H9 (cell line): ENCODE measurements around the gene FANCE. TPM values are rescaled to one million over a fixed set of nuclear protein-coding genes. Genes with fewer than 3 reads are reported as not detected.

Experiments used
- DNase-seq: peaks from one replicate; pipeline ENCODE4 v3.0.0-alpha.2; 2017
- H2AFZ ChIP-seq: one replicate; pipeline ENCODE4 v1.6.1; 2013; ENCODE audit warnings: mild to moderate bottlenecking, low read length, control low read depth, moderate library complexity
- H2AK5ac ChIP-seq: 2 replicates; pipeline ENCODE4 v1.6.1; 2013; ENCODE audit warnings: low read length, control low read depth, mixed read lengths; ENCODE audit not compliant: insufficient read length
- H2BK120ac ChIP-seq: one replicate; pipeline ENCODE4 v1.6.1; 2013; ENCODE audit warnings: low read depth, mild to moderate bottlenecking, low read length, control low read depth, inconsistent platforms; ENCODE audit not compliant: poor library complexity, severe bottlenecking
- H2BK12ac ChIP-seq: 2 replicates; pipeline ENCODE4 v1.6.1; 2013; ENCODE audit warnings: low read length, control low read depth, mixed read lengths, low read depth; ENCODE audit not compliant: insufficient read length
- H2BK15ac ChIP-seq: 2 replicates; pipeline ENCODE4 v1.6.1; 2013; ENCODE audit warnings: low read depth, low read length, control low read depth
- H2BK20ac ChIP-seq: one replicate; pipeline ENCODE4 v1.6.1; 2013; ENCODE audit warnings: low read depth, mild to moderate bottlenecking, low read length, control low read depth, inconsistent platforms; ENCODE audit not compliant: poor library complexity, severe bottlenecking
- H2BK5ac ChIP-seq: 2 replicates; pipeline ENCODE4 v1.6.1; 2013; ENCODE audit warnings: low read length, control low read depth, mixed read lengths; ENCODE audit not compliant: insufficient read length
- H3K14ac ChIP-seq: 2 replicates; pipeline ENCODE4 v1.6.1; 2013; ENCODE audit warnings: low read length, control low read depth; ENCODE audit not compliant: insufficient read depth
- H3K18ac ChIP-seq: 2 replicates; pipeline ENCODE4 v1.6.1; 2013; ENCODE audit warnings: low read depth, mild to moderate bottlenecking, mixed read lengths, low read length, control low read depth; ENCODE audit not compliant: insufficient read length
- H3K23ac ChIP-seq: 2 replicates; pipeline ENCODE4 v1.6.1; 2013; ENCODE audit warnings: low read length, control low read depth, mixed read lengths, low read depth; ENCODE audit not compliant: insufficient read length
- H3K23me2 ChIP-seq: 2 replicates; pipeline ENCODE4 v1.6.1; 2013; ENCODE audit warnings: low read depth, mild to moderate bottlenecking, mixed read lengths, low read length, control low read depth; ENCODE audit not compliant: insufficient read length, poor library complexity, severe bottlenecking
- H3K27ac ChIP-seq: 2 replicates; pipeline ENCODE4 v1.5.1; 2013; ENCODE audit warnings: low read length, control low read depth, mixed read lengths, low read depth; ENCODE audit not compliant: insufficient read length
- H3K27me3 ChIP-seq: 2 replicates; pipeline ENCODE4 v1.6.1; 2013; ENCODE audit warnings: low read length, control low read depth, inconsistent platforms; ENCODE audit not compliant: insufficient read depth
- H3K4ac ChIP-seq: 2 replicates; pipeline ENCODE4 v1.6.1; 2013; ENCODE audit warnings: low read depth, mild to moderate bottlenecking, control low read depth, inconsistent platforms, low read length, moderate library complexity
- H3K4me1 ChIP-seq: 2 replicates; pipeline ENCODE4 v1.6.1; 2013; ENCODE audit warnings: low read length, control low read depth, inconsistent platforms; ENCODE audit not compliant: insufficient read depth
- H3K4me2 ChIP-seq: 2 replicates; pipeline ENCODE4 v1.6.1; 2013; ENCODE audit warnings: low read length, control low read depth, mixed read lengths; ENCODE audit not compliant: insufficient read length, insufficient read depth
- H3K56ac ChIP-seq: 2 replicates; pipeline ENCODE4 v1.6.1; 2013; ENCODE audit warnings: low read depth, mild to moderate bottlenecking, mixed read lengths, low read length, control low read depth; ENCODE audit not compliant: insufficient read length
- H3K79me1 ChIP-seq: 2 replicates; pipeline ENCODE4 v1.6.1; 2013; ENCODE audit warnings: low read depth, mild to moderate bottlenecking, moderate library complexity, low read length, control low read depth, inconsistent platforms; ENCODE audit not compliant: insufficient read depth, poor library complexity, severe bottlenecking
- H3K79me2 ChIP-seq: 2 replicates; pipeline ENCODE4 v1.6.1; 2013; ENCODE audit warnings: low read length, control low read depth, inconsistent platforms; ENCODE audit not compliant: insufficient read depth
- H3K9ac ChIP-seq: 2 replicates; pipeline ENCODE4 v1.6.1; 2013; ENCODE audit warnings: low read length, control low read depth, mixed read lengths; ENCODE audit not compliant: insufficient read length; ENCODE audit errors: extremely low read depth
- H3K9me3 ChIP-seq: one replicate; pipeline ENCODE4 v1.6.1; 2013; ENCODE audit warnings: low read depth, low read length, inconsistent platforms; ENCODE audit not compliant: control insufficient read depth
- H3T11ph ChIP-seq: one replicate; pipeline ENCODE4 v1.6.1; 2013; ENCODE audit warnings: mild to moderate bottlenecking, low read length, control low read depth, inconsistent platforms
- H4K20me1 ChIP-seq: one replicate; pipeline ENCODE4 v1.6.1; 2013; ENCODE audit not compliant: control insufficient read depth, insufficient read length, insufficient read depth
- H4K5ac ChIP-seq: 2 replicates; pipeline ENCODE4 v1.6.1; 2013; ENCODE audit warnings: low read depth, mild to moderate bottlenecking, mixed read lengths, low read length, control low read depth; ENCODE audit not compliant: insufficient read length
- H4K8ac ChIP-seq: replicated peaks from 2 replicates; pipeline ENCODE4 v1.6.1; 2013; ENCODE audit warnings: low read length, control low read depth, mixed read lengths, low read depth; ENCODE audit not compliant: insufficient read length
- H4K91ac ChIP-seq: 2 replicates; pipeline ENCODE4 v1.6.1; 2013; ENCODE audit warnings: low read depth, mild to moderate bottlenecking, moderate library complexity, mixed read lengths, low read length, control low read depth; ENCODE audit not compliant: insufficient read length
- H3K27ac Mint-ChIP-seq, 3 experiments: 2 replicates in 2 of 3; 3 replicates in 1 of 3; pipeline ENCODE4 v1.8.0; 2020 to 2021; ENCODE audit warnings: mixed read lengths in 3 of 3, mild to moderate bottlenecking in 1 of 3, moderate library complexity in 1 of 3
- H3K27me3 Mint-ChIP-seq: 2 replicates; pipeline ENCODE4 v1.8.0; 2021; ENCODE audit warnings: low read depth, mild to moderate bottlenecking, moderate library complexity, mixed read lengths
- H3K36me3 Mint-ChIP-seq, 3 experiments: 2 replicates in 2 of 3; 3 replicates in 1 of 3; pipeline ENCODE4 v1.8.0; 2020 to 2021; ENCODE audit warnings: low read depth in 3 of 3, mixed read lengths in 3 of 3; ENCODE audit not compliant: insufficient read depth in 1 of 3
- H3K4me1 Mint-ChIP-seq, 2 experiments: 2 replicates each; pipeline ENCODE4 v1.8.0; 2020; ENCODE audit warnings: mixed read lengths in 2 of 2
- H3K4me3 Mint-ChIP-seq, 2 experiments: 2 replicates in 1 of 2; 3 replicates in 1 of 2; pipeline ENCODE4 v1.8.0; 2020 to 2021; ENCODE audit warnings: mild to moderate bottlenecking in 2 of 2, mixed read lengths in 2 of 2, moderate library complexity in 1 of 2
- H3K9me3 Mint-ChIP-seq, 2 experiments: 2 replicates in 1 of 2; 3 replicates in 1 of 2; pipeline ENCODE4 v1.8.0; 2020; ENCODE audit warnings: mild to moderate bottlenecking in 2 of 2, mixed read lengths in 2 of 2, moderate library complexity in 1 of 2
- CTCF ChIP-seq: fragments of 200-600 bp; sonication (generic); conservative IDR thresholded peaks from 3 replicates; pipeline ENCODE4 v1.8.0; 2021; ENCODE audit warnings: antibody characterized with exemption, mild to moderate bottlenecking
- WGBS: extraction: QIAGEN DNeasy Blood & Tissue Kit; methylation state at CpG from one replicate; pipeline ENCODE4 v1.1.7; 2013; ENCODE audit warnings: missing lambda C conversion rate, low lambda C conversion rate, mixed read lengths; ENCODE audit not compliant: insufficient read length; ENCODE audit errors: extremely low coverage; 5-methylcytosine and 5-hydroxymethylcytosine counted together
- total RNA-seq: library from RNA; stranded (reverse); gene quantifications from 2 replicates; pipeline ENCODE4 v1.2.1, GENCODE V29; 2021

The FANCE gene
- total RNA-seq, 1 experiment from 2014 or later = 8.4 TPM

GRCh38 chr6:35507221-35507620, 55.1 kb downstream of the FANCE start:
- DNase-seq = no peak
- no peaks in the 10 kb centered on the region for H3K36me3 Mint-ChIP-seq
- H3K18ac ChIP-seq = no peak overlapping the region
- H3K4me3 Mint-ChIP-seq = no peak overlapping the region; a peak in 1 of 5 replicates
- H3T11ph ChIP-seq = no peak overlapping the region
- H3K56ac ChIP-seq = no peak overlapping the region
- H2BK120ac ChIP-seq = no peak overlapping the region
- no peak overlapping the region for H4K5ac ChIP-seq
- H2BK12ac ChIP-seq = no peak overlapping the region
- H2BK5ac ChIP-seq = no peak overlapping the region
- no peak overlapping the region for H3K4ac ChIP-seq
- peaks cover 8% of the 10 kb centered on the region; the same call in 1 of the 2 replicates for H3K4me1 ChIP-seq
- H3K23ac ChIP-seq = no peak overlapping the region
- H3K9me3 Mint-ChIP-seq = no peaks in the 10 kb centered on the region
- no peak overlapping the region for H2BK20ac ChIP-seq
- no peaks in the 10 kb centered on the region for H4K20me1 ChIP-seq
- no peak overlapping the region for H3K14ac ChIP-seq
- no peaks in the 10 kb centered on the region for H3K79me2 ChIP-seq
- H3K9ac ChIP-seq = no peak overlapping the region
- H3K27ac Mint-ChIP-seq = no peak overlapping the region
- H3K4me2 ChIP-seq = no peak overlapping the region
- H2AK5ac ChIP-seq = no peak overlapping the region
- WGBS = no CpG with 5 or more reads among the region's 2 CpGs
- peaks cover 32 to 57% of the 10 kb centered on the region in 2 experiments for H3K4me1 Mint-ChIP-seq
- no peaks in the 10 kb centered on the region; the same call in 1 of the 2 replicates for H3K27me3 ChIP-seq
- H2AFZ ChIP-seq = no peak overlapping the region
- H3K23me2 ChIP-seq = peaks cover 3% of the 10 kb centered on the region
- H4K91ac ChIP-seq = no peak overlapping the region
- no peak overlapping the region for H4K8ac ChIP-seq
- TF ChIP-seq CTCF = no peak
- no peaks in the 10 kb centered on the region for H3K9me3 ChIP-seq
- H2BK15ac ChIP-seq = no peak overlapping the region
- H3K27me3 Mint-ChIP-seq = peaks cover 24% of the 10 kb centered on the region
- no peaks in the 10 kb centered on the region for H3K79me1 ChIP-seq
- H3K27ac ChIP-seq = no peak overlapping the region
